GM23248 (cell line): ENCODE data around the gene DOCK3. TPM values are rescaled to one million over a fixed set of nuclear protein-coding genes. Genes with fewer than 3 reads are reported as not detected.
"Not testable (repeated sequence)": the region's sequence is repeated elsewhere in the genome, so short reads cannot be mapped to it uniquely, and the experiment has no call there.

Experiments
- DNase-seq: peaks from one replicate; pipeline ENCODE4 v3.0.0-alpha.2; 2015
- H2AFZ ChIP-seq: fragments of 200-600 bp; sonication (generic); 2 replicates; pipeline ENCODE4 v1.6.1; 2016; ENCODE audit warnings: antibody characterized with exemption
- H3F3A ChIP-seq: fragments of 200-600 bp; sonication (generic); 2 replicates; pipeline ENCODE4 v1.6.1; 2016; ENCODE audit warnings: mild to moderate bottlenecking, antibody characterized with exemption, mixed run types; ENCODE audit not compliant: insufficient read depth
- H3K27ac ChIP-seq: fragments of 200-600 bp; sonication (generic); 2 replicates; pipeline ENCODE4 v1.5.1; 2016; ENCODE audit warnings: mild to moderate bottlenecking
- H3K27me3 ChIP-seq: fragments of 200-600 bp; sonication (generic); replicated peaks from 2 replicates; pipeline ENCODE4 v1.6.1; 2016; ENCODE audit warnings: mild to moderate bottlenecking; ENCODE audit not compliant: insufficient read depth
- H3K36me3 ChIP-seq: fragments of 200-600 bp; sonication (generic); 2 replicates; pipeline ENCODE4 v1.6.1; 2016; ENCODE audit warnings: low read depth, mild to moderate bottlenecking
- H3K4me1 ChIP-seq: fragments of 200-600 bp; sonication (generic); 2 replicates; pipeline ENCODE4 v1.6.1; 2016; ENCODE audit warnings: mild to moderate bottlenecking; ENCODE audit not compliant: insufficient read depth
- H3K4me2 ChIP-seq: fragments of 200-600 bp; sonication (generic); one replicate; pipeline ENCODE4 v1.6.1; 2016; ENCODE audit warnings: mild to moderate bottlenecking; ENCODE audit not compliant: unreplicated experiment
- H3K4me3 ChIP-seq: fragments of 200-600 bp; sonication (generic); 2 replicates; pipeline ENCODE4 v1.5.1; 2016; ENCODE audit warnings: mild to moderate bottlenecking
- H3K79me2 ChIP-seq: fragments of 200-600 bp; sonication (generic); 2 replicates; pipeline ENCODE4 v1.6.1; 2016; ENCODE audit warnings: mild to moderate bottlenecking; ENCODE audit not compliant: insufficient read depth
- H3K9ac ChIP-seq: fragments of 200-600 bp; sonication (generic); 2 replicates; pipeline ENCODE4 v1.6.1; 2016; ENCODE audit warnings: mild to moderate bottlenecking
- H3K9me2 ChIP-seq: fragments of 200-600 bp; sonication (generic); 2 replicates; pipeline ENCODE4 v1.6.1; 2016; ENCODE audit warnings: mixed run types, mild to moderate bottlenecking, moderate library complexity; ENCODE audit not compliant: insufficient read depth
- H3K9me3 ChIP-seq: fragments of 200-600 bp; sonication (generic); one replicate; pipeline ENCODE4 v1.6.1; 2017; ENCODE audit warnings: low read depth
- H4K20me1 ChIP-seq: fragments of 200-600 bp; sonication (generic); 2 replicates; pipeline ENCODE4 v1.6.0; 2016; ENCODE audit not compliant: insufficient read depth
- EZH2 ChIP-seq: fragments of 200-600 bp; sonication (generic); IDR thresholded peaks from 2 replicates; pipeline ENCODE4 v1.6.1; 2018; ENCODE audit warnings: antibody characterized with exemption, mild to moderate bottlenecking; ENCODE audit not compliant: insufficient read depth, poor library complexity, severe bottlenecking
- EZH2phosphoT487 ChIP-seq: fragments of 200-600 bp; sonication (generic); IDR thresholded peaks from 2 replicates; pipeline ENCODE4 v1.6.1; 2018; ENCODE audit warnings: antibody characterized with exemption, moderate library complexity, mild to moderate bottlenecking, low read depth; ENCODE audit not compliant: insufficient read depth
- WGBS, 2 experiments: methylation state at CpG; one replicate each; pipeline ENCODE4 v1.1.6; 2015 to 2017; ENCODE audit warnings: low lambda C conversion rate in 2 of 2, low coverage in 1 of 2; ENCODE audit errors: missing lambda C conversion rate in 2 of 2; 5-methylcytosine and 5-hydroxymethylcytosine counted together
- in situ Hi-C: fragments of 300-500 bp; cut with MboI; formaldehyde crosslinking; loops from 2 replicates; pipeline ENCODE4 v1.15.0; 2020
- polyA plus RNA-seq: library from polyadenylated mRNA; unstranded; fragments of >200 nt; fragmentation: Nextera tagmentation; extraction: Ambion mirVana; gene quantifications from 2 replicates; pipeline ENCODE4 v1.2.1, GENCODE V29; 2016
- total RNA-seq: library from RNA; depleted of rRNA; stranded (reverse); fragments of >200 nt; shearing (Covaris generic); gene quantifications from 2 replicates; pipeline ENCODE4 v1.2.3, GENCODE V29; 2014

DOCK3 gene
- total and polyA plus RNA-seq, 2 experiments from 2014 or later = 0.23 to 0.43 TPM

DNA sequence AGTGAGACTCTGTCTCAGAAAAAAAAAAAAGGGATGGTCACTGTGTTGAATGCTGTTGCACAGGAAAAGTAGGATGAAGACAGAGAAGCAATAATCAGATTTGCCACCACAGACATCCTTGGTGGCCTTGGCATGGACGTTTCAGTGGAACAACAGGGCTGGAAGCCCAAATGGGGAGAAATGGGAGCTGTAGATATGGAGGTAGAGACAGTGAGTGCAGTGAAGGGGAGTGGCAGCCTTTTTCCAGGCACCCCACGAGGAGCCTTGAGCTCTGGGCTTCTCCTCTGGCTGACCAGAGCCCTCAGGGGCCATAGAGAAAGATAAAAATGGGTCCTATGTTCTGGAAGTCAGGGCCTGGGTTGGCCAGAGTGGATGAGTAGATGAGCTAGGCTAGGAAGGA lies 12.3 kb upstream of the DOCK3 start:
- in situ Hi-C loops = no loop called here
- H3K4me3 ChIP-seq = no peak overlapping the region
- H3K79me2 ChIP-seq = no peaks in the 10 kb centered on the region
- no peaks in the 10 kb centered on the region for H3K36me3 ChIP-seq
- H3F3A ChIP-seq = 0 out of 2 replicates have a peak, but pooled peaks cover 11% of the 10 kb centered on the region
- no peaks in the 10 kb centered on the region for H4K20me1 ChIP-seq
- H2AFZ ChIP-seq = no peak overlapping the region
- no peak overlapping the region for H3K4me2 ChIP-seq
- DNase-seq = no peak
- H3K9ac ChIP-seq = no peak overlapping the region
- H3K27ac ChIP-seq = no peak overlapping the region
- no peaks in the 10 kb centered on the region for H3K9me2 ChIP-seq
- 37 to 45% methylated on average over 2 of the region's 2 CpGs for WGBS, 2 experiments
- TF ChIP-seq EZH2 = no peak
- no peaks in the 10 kb centered on the region for H3K9me3 ChIP-seq
- H3K27me3 ChIP-seq = no peaks in the 10 kb centered on the region
- peaks cover 38% of the 10 kb centered on the region for H3K4me1 ChIP-seq

DNA sequence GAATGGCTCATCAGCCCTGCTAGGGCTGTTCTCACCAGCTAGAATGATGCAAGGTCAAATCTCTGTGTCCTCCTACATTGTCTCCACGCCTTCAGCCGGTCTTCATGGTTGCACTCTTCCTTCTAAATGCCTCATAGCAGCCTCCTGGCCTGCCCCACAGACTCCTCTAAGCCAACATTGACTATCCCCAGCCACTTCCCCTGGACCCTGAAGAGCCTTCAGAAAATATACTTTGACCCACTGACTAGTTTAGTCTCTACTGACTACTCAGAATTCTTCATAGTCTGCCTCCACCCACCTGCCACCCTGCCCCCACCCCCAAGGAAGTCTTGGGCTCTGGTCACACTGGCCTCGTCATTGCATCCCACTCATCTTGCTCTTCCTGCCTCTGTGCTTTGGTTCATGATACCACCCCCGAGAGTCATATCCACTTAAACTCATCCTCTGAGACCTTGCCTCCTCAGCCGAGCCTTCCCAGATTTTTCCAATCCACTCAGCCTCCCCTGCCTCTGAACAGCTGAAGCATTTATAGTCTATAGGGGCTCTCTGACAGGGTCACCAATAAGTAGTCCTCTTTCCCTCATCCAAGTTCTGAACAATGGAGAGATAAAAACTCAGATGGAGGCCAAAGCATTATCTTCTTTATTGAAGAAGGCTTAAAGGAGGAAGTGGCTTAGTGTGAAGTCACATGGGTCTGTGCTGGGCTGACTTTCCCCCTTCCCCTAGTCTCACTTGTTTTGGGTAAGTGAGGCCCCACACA lies 9.5 kb upstream of the DOCK3 start:
- Histone ChIP-seq H3K9ac (no peak overlapping the region), H3K4me2 (peak overlapping the region; percentile 29), H3K79me2 (no peaks in the 10 kb centered on the region), H3K27me3 (no peaks in the 10 kb centered on the region), H3K27ac (no peak overlapping the region), H3K9me3 (no peaks in the 10 kb centered on the region), H3K36me3 (no peaks in the 10 kb centered on the region), H3K4me3 (no peak overlapping the region), H3F3A (0 out of 2 replicates have a peak, but pooled peaks cover 11% of the 10 kb centered on the region), H4K20me1 (no peaks in the 10 kb centered on the region), H3K9me2 (no peaks in the 10 kb centered on the region), H2AFZ (no peak overlapping the region), H3K4me1 (peaks cover 25% of the 10 kb centered on the region)
- in situ Hi-C loops = no loop called here
- WGBS, 2 experiments = 51 to 55% methylated on average over 5 of the region's 5 CpGs
- no peak for TF ChIP-seq EZH2
- no peak for TF ChIP-seq EZH2phosphoT487
- DNase-seq = peak; percentile 57

DNA sequence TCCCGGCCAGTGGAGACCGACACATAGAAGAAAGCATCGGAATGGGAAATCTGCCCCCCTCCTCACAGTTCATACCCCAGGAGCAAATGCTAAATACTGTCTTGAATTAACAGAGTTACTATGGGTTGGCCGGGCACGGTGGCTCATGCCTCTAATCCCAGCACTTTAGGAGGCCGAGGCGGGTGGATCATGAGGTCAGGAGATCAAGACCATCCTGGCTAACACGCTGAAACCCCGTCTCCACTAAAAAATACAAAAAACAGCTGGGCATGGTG lies 8.9 kb upstream of the DOCK3 start:
- H3K27me3 ChIP-seq, H3K36me3 ChIP-seq, H2AFZ ChIP-seq, H3K9ac ChIP-seq, H3K79me2 ChIP-seq, H3K27ac ChIP-seq, H3K9me3 ChIP-seq, H3K9me2 ChIP-seq, in situ Hi-C loops, DNase-seq, H3K4me3 ChIP-seq, H3K4me2 ChIP-seq, H4K20me1 ChIP-seq: not testable (repeated sequence)
- Histone ChIP-seq H3K4me1 (peaks cover 28% of the 10 kb centered on the region), H3F3A (peaks cover 14% of the 10 kb centered on the region)
- WGBS, 2 experiments = 92 to 99% methylated on average over 5 to 9 of the region's 9 CpGs

DNA sequence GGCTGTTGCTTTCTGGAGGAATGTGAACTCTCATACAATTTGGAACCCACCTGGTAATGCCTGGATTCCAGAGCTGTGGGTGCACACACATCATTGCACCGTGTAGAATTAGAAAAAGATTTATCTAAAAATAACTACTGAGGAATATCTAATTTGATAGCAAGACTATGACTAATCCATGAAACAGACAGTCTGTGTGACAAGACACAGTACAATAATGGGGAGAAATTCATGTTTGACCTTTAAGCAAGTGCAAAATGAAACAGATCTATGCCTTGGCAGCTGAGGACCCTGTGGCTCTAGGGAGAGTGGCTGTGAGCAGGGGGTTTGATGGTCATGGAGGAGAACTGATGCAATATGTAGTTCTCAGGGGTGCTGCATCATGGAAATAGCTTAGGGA lies 7.9 kb upstream of the DOCK3 start:
- Histone ChIP-seq H3K4me3 (no peak overlapping the region), H3K9me2 (no peaks in the 10 kb centered on the region), H3K27me3 (no peaks in the 10 kb centered on the region), H3K79me2 (no peaks in the 10 kb centered on the region), H3K9me3 (no peaks in the 10 kb centered on the region), H3K4me1 (peaks cover 37% of the 10 kb centered on the region), H4K20me1 (no peaks in the 10 kb centered on the region), H3F3A (peaks cover 22% of the 10 kb centered on the region), H3K27ac (no peak overlapping the region), H3K36me3 (no peaks in the 10 kb centered on the region), H3K9ac (no peak overlapping the region), H3K4me2 (no peak overlapping the region), H2AFZ (no peak overlapping the region)
- TF ChIP-seq EZH2 (no peak), EZH2phosphoT487 (no peak)
- 0 to 4% methylated on average over 1 of the region's 1 CpG for WGBS, 2 experiments
- in situ Hi-C loops = no loop called here
- DNase-seq = peak; percentile 51

DNA sequence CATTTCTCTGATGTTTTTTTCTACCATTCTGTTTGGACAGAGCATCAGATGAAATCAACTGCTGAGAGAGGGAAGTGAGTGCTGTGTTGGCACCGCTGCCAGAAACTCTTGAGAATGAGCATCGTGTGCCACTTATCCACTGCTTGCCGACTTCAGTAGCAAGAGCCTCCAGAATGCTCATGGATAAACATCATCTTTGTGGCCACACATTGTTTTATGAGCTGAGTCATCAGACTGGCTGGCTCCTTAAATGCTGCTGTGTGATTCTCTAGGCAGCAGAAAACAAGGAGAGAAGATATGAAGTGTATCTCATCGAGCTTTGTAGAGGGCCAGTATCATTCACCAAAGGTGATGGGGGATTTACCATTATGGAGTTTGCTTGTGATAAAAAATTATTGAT lies 3.4 kb upstream of the DOCK3 start:
- Histone ChIP-seq H2AFZ (no peak overlapping the region), H3K27ac (peak overlapping the region; percentile 34), H3K4me2 (peak overlapping the region; percentile 19), H3K9me2 (no peaks in the 10 kb centered on the region), H3K36me3 (no peaks in the 10 kb centered on the region), H3K79me2 (no peaks in the 10 kb centered on the region), H3K4me3 (no peak overlapping the region), H4K20me1 (no peaks in the 10 kb centered on the region), H3F3A (peaks cover 18% of the 10 kb centered on the region), H3K27me3 (peaks cover 22% of the 10 kb centered on the region), H3K9me3 (no peaks in the 10 kb centered on the region), H3K9ac (no peak overlapping the region), H3K4me1 (peaks cover 25% of the 10 kb centered on the region)
- DNase-seq = peak; percentile 98
- in situ Hi-C loops = no loop called here
- TF ChIP-seq EZH2phosphoT487 = 0 out of 2 replicates have a peak, but pooled peaks have one; percentile 34
- no peak for TF ChIP-seq EZH2
- WGBS, 2 experiments = 0 to 5% methylated on average over 4 of the region's 4 CpGs
